HCT116 (cell line): Measurements from ENCODE around the gene SRP19. TPM values are rescaled to one million over a fixed set of nuclear protein-coding genes. Genes with fewer than 3 reads are reported as not detected.

ENCODE experiments used
- ATAC-seq: fragments of 200-7000 bp; cut with Tn5 transposase; 2 replicates; pipeline ENCODE4 v1.9.1; 2020; ENCODE audit warnings: mild to moderate bottlenecking, moderate library complexity
- BruUV-seq: library from RNA; stranded (reverse); fragments of 400-500 nt; replicated peaks from 2 replicates; lab custom pipeline; 2021; lab: Mats Ljungman, UMichigan
- CTCF ChIA-PET: fragments of 300-600 bp; sonication (Branson Sonifier 250); formaldehyde crosslinking; loops from one replicate; lab custom pipeline; 2021; ENCODE audit warnings: antibody characterized with exemption; lab: Charles Lee
- POLR2A ChIA-PET: fragments of 300-600, 350-600 bp; sonication (Branson Sonifier 250); formaldehyde crosslinking; loops from one replicate; lab custom pipeline; 2021; ENCODE audit warnings: antibody characterized with exemption; lab: Charles Lee
- RAD21 ChIA-PET, 2 experiments: fragments of 300-600 bp; sonication (Branson Sonifier 250); formaldehyde crosslinking; loops; one replicate each; lab custom pipeline; 2023; ENCODE audit warnings: low total read pairs in 2 of 2; ENCODE audit not compliant: uncharacterized antibody in 2 of 2, unreplicated experiment in 2 of 2, low non-redundant PET in 1 of 2; lab: Charles Lee
- DNase-seq: peaks from one replicate; pipeline ENCODE4 v3.0.0-alpha.2; 2010; ENCODE audit warnings: low read depth, low spot score
- H2AFZ ChIP-seq: fragments of 200-600 bp; shearing (Covaris generic), sonication (generic); 2 replicates; pipeline ENCODE4 v1.6.1; 2017; ENCODE audit warnings: low read depth, mixed run types, mixed read lengths, antibody characterized with exemption, low read length; ENCODE audit not compliant: poor library complexity, severe bottlenecking
- H3K27ac ChIP-seq: 2 replicates; pipeline ENCODE4 v1.5.1; 2012; ENCODE audit warnings: low read depth, low read length
- H3K27me3 ChIP-seq: fragments of 200-600 bp; sonication (generic); 2 replicates; pipeline ENCODE4 v1.6.1; 2016; ENCODE audit warnings: mixed run types, low read length, mixed read lengths; ENCODE audit not compliant: insufficient read depth
- H3K36me3 ChIP-seq, 2 experiments: fragments of 200-500 bp in 1 of 2; fragments of 200-600 bp in 1 of 2; sonication (Bioruptor generic) in 1 of 2; sonication (generic) in 1 of 2; 2 replicates each; pipeline versions ENCODE4 v1.5.1 to v1.6.1; 2014 to 2016; ENCODE audit warnings: low read length in 2 of 2, inconsistent platforms in 1 of 2, mixed read lengths in 1 of 2, mixed run types in 1 of 2; ENCODE audit not compliant: insufficient read depth in 2 of 2, control insufficient read depth in 1 of 2
- H3K4me1 ChIP-seq, 2 experiments: fragments of 200-600 bp in 1 of 2; sonication (generic) in 1 of 2; 2 replicates each; pipeline versions ENCODE4 v1.5.1 to v1.6.1; 2012 to 2017; ENCODE audit warnings: low read length in 2 of 2, inconsistent platforms in 1 of 2, mild to moderate bottlenecking in 1 of 2, mixed read lengths in 1 of 2, mixed run types in 1 of 2, moderate library complexity in 1 of 2; ENCODE audit not compliant: insufficient read depth in 2 of 2, control insufficient read depth in 1 of 2
- H3K4me2 ChIP-seq: fragments of 200-600 bp; sonication (generic); 2 replicates; pipeline ENCODE4 v1.6.1; 2017; ENCODE audit warnings: mixed run types, low read length, mixed read lengths
- H3K4me3 ChIP-seq, 2 experiments: fragments of 200-600 bp in 1 of 2; sonication (generic) in 1 of 2; replicated peaks in 1 of 2; 2 replicates each; pipeline ENCODE4 v1.5.1; 2011 to 2016; ENCODE audit warnings: low read length in 2 of 2, control low read depth in 1 of 2, low read depth in 1 of 2, mild to moderate bottlenecking in 1 of 2, mixed read lengths in 1 of 2, mixed run types in 1 of 2
- H3K79me2 ChIP-seq: fragments of 200-600 bp; sonication (generic); 2 replicates; pipeline ENCODE4 v1.6.1; 2017; ENCODE audit warnings: mild to moderate bottlenecking, mixed run types, low read length, moderate library complexity, mixed read lengths; ENCODE audit not compliant: insufficient read depth
- H3K9ac ChIP-seq: fragments of 200-600 bp; sonication (generic); 2 replicates; pipeline ENCODE4 v1.6.1; 2016; ENCODE audit warnings: low read length, mixed read lengths
- H3K9me2 ChIP-seq: fragments of 200-600 bp; sonication (generic), shearing (Covaris generic); 2 replicates; pipeline ENCODE4 v1.6.1; 2017; ENCODE audit warnings: mixed run types, mild to moderate bottlenecking, moderate library complexity; ENCODE audit not compliant: insufficient read depth
- H3K9me3 ChIP-seq, 2 experiments: fragments of 200-500 bp in 1 of 2; fragments of 200-600 bp in 1 of 2; sonication (Bioruptor generic) in 1 of 2; sonication (generic) in 1 of 2; 2 replicates each; pipeline ENCODE4 v1.6.1; 2014 to 2017; ENCODE audit warnings: low read length in 2 of 2, mixed read lengths in 2 of 2, inconsistent platforms in 1 of 2, low read depth in 1 of 2, mild to moderate bottlenecking in 1 of 2, mixed run types in 1 of 2, moderate library complexity in 1 of 2; ENCODE audit not compliant: control insufficient read depth in 1 of 2, insufficient read depth in 1 of 2
- H4K20me1 ChIP-seq: fragments of 200-600 bp; sonication (generic), shearing (Covaris generic); 2 replicates; pipeline ENCODE4 v1.6.1; 2017; ENCODE audit warnings: mixed run types, mild to moderate bottlenecking, moderate library complexity; ENCODE audit not compliant: insufficient read depth
- EGR1 ChIP-seq: IDR thresholded peaks from 2 replicates; pipeline ENCODE4 v1.6.1; 2012; ENCODE audit warnings: low read depth
- EZH2phosphoT487 ChIP-seq: fragments of 200-600 bp; IDR thresholded peaks from 2 replicates; pipeline ENCODE4 v1.6.1; 2018; ENCODE audit warnings: antibody characterized with exemption, borderline replicate concordance
- FOSL1 ChIP-seq: IDR thresholded peaks from 2 replicates; pipeline ENCODE4 v1.6.1; 2012; ENCODE audit warnings: low read depth
- JUND ChIP-seq: IDR thresholded peaks from 2 replicates; pipeline ENCODE4 v1.6.1; 2012
- POLR2A ChIP-seq: IDR thresholded peaks from 2 replicates; pipeline ENCODE4 v1.7.0; 2011; ENCODE audit warnings: borderline replicate concordance; ENCODE audit not compliant: insufficient read depth, insufficient read length; ENCODE audit errors: extremely low read depth
- POLR2AphosphoS5 ChIP-seq: IDR thresholded peaks from 2 replicates; pipeline ENCODE4 v1.6.1; 2011; ENCODE audit warnings: mild to moderate bottlenecking, low read depth, low read length, moderate library complexity
- SIN3A ChIP-seq: IDR thresholded peaks from 2 replicates; pipeline ENCODE4 v1.6.1; 2012; ENCODE audit warnings: low read depth
- ZFX ChIP-seq: fragments of 450-650 bp; IDR thresholded peaks from 2 replicates; pipeline ENCODE4 v1.6.1; 2017
- ZNF274 ChIP-seq: fragments of 200-500 bp; sonication (Bioruptor generic); IDR thresholded peaks from 2 replicates; pipeline ENCODE4 v1.6.1; 2014; ENCODE audit warnings: mild to moderate bottlenecking, low read depth, low read length, inconsistent platforms
- intact Hi-C: fragments of 100-400 bp; cut with micrococcal nuclease; formaldehyde crosslinking; loops from 2 replicates; pipeline ENCODE4 v1.10.0; 2022
- total RNA-seq: library from RNA; stranded (reverse); gene quantifications from one replicate; pipeline ENCODE4 v1.2.1, GENCODE V29; 2021; ENCODE audit not compliant: unreplicated experiment
- TF ChIP-seq, protein P1 (sequence below): IDR thresholded peaks from 2 replicates; pipeline ENCODE4 v1.6.1; 2012; ENCODE audit warnings: low read depth
- TF ChIP-seq, protein P2 (sequence below): IDR thresholded peaks from 2 replicates; pipeline ENCODE4 v1.6.1; 2011; ENCODE audit warnings: mild to moderate bottlenecking, low read length, moderate library complexity; ENCODE audit not compliant: insufficient replicate concordance; ENCODE audit errors: extremely low read depth
- TF ChIP-seq, protein P3 (sequence below): IDR thresholded peaks from 2 replicates; pipeline ENCODE4 v1.6.1; 2012
- TF ChIP-seq, protein P4 (sequence below), 3 experiments: fragments of 200-600 bp in 1 of 3; sonication (generic) in 1 of 3; IDR thresholded peaks in 2 of 3; conservative IDR thresholded peaks in 1 of 3; 2 replicates each; pipeline ENCODE4 v1.5.1; 2012 to 2017; ENCODE audit warnings: low read depth in 2 of 3, low read length in 2 of 3, antibody characterized with exemption in 1 of 3, borderline replicate concordance in 1 of 3, control low read depth in 1 of 3, mild to moderate bottlenecking in 1 of 3, mixed read lengths in 1 of 3, mixed run types in 1 of 3, moderate library complexity in 1 of 3; ENCODE audit not compliant: insufficient read depth in 1 of 3

The SRP19 gene
- total RNA-seq, 1 experiment from 2014 or later = 45.3 TPM

DNA sequence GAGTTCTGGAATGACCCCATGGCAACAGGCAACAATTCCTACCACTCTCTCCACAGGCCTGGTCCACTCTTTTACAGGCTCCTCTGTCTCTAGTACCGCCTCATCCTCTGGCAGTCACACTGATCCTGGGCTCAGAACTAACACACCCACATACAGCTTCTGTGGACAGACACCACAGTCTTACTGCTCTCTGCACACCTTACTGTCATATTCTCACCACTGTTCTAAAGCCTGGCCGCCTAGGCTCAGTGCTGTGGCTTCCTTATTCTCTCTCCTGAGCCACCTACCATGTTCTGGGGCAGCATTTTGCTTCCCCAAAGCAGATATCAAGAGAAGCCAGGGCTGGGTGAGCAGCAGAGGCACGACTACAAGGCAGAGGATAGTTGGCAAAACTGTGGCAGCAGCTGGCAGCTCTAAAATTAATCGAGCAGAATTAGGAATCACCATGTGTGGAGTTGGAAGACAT is 46.1 kb downstream of the SRP19 start (continued):
- TF ChIP-seq ZFX (no peak), FOSL1 (no peak), JUND (no peak), POLR2AphosphoS5 (no peak), EZH2phosphoT487 (no peak)
- TF ChIP-seq, protein P1, sequence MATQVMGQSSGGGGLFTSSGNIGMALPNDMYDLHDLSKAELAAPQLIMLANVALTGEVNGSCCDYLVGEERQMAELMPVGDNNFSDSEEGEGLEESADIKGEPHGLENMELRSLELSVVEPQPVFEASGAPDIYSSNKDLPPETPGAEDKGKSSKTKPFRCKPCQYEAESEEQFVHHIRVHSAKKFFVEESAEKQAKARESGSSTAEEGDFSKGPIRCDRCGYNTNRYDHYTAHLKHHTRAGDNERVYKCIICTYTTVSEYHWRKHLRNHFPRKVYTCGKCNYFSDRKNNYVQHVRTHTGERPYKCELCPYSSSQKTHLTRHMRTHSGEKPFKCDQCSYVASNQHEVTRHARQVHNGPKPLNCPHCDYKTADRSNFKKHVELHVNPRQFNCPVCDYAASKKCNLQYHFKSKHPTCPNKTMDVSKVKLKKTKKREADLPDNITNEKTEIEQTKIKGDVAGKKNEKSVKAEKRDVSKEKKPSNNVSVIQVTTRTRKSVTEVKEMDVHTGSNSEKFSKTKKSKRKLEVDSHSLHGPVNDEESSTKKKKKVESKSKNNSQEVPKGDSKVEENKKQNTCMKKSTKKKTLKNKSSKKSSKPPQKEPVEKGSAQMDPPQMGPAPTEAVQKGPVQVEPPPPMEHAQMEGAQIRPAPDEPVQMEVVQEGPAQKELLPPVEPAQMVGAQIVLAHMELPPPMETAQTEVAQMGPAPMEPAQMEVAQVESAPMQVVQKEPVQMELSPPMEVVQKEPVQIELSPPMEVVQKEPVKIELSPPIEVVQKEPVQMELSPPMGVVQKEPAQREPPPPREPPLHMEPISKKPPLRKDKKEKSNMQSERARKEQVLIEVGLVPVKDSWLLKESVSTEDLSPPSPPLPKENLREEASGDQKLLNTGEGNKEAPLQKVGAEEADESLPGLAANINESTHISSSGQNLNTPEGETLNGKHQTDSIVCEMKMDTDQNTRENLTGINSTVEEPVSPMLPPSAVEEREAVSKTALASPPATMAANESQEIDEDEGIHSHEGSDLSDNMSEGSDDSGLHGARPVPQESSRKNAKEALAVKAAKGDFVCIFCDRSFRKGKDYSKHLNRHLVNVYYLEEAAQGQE = no peak
- TF ChIP-seq, protein P2, sequence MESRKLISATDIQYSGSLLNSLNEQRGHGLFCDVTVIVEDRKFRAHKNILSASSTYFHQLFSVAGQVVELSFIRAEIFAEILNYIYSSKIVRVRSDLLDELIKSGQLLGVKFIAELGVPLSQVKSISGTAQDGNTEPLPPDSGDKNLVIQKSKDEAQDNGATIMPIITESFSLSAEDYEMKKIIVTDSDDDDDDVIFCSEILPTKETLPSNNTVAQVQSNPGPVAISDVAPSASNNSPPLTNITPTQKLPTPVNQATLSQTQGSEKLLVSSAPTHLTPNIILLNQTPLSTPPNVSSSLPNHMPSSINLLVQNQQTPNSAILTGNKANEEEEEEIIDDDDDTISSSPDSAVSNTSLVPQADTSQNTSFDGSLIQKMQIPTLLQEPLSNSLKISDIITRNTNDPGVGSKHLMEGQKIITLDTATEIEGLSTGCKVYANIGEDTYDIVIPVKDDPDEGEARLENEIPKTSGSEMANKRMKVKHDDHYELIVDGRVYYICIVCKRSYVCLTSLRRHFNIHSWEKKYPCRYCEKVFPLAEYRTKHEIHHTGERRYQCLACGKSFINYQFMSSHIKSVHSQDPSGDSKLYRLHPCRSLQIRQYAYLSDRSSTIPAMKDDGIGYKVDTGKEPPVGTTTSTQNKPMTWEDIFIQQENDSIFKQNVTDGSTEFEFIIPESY = no peak

DNA sequence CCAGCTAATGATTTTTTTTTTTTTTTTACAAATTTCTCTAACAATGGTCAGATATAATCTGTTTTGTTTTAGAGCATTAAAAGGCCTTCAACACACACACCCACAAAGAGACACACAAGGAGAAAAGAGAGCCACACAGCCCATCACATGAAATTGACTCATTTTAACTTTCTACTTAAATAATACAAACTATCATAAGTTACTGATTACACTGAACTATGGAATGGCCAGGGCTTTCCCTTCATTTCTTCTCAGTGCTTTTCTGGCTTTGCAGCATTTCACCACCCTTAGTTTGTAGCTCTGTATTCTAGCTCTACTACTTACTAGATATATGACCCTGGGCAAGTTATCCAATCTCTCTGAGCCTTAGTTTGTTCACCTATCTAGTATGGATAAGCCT is 47.8 kb downstream of the SRP19 start:
- intact Hi-C loops = no loop called here
- Histone ChIP-seq H3K4me1 (no peaks in the 10 kb centered on the region), H3K9me3 (no peaks in the 10 kb centered on the region)
- TF ChIP-seq ZNF274 (no peak), SIN3A (no peak), POLR2AphosphoS5 (no peak), FOSL1 (no peak), EGR1 (no peak), POLR2A (no peak)
- TF ChIP-seq, protein P3, sequence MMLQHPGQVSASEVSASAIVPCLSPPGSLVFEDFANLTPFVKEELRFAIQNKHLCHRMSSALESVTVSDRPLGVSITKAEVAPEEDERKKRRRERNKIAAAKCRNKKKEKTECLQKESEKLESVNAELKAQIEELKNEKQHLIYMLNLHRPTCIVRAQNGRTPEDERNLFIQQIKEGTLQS = no peak
- TF ChIP-seq, protein P1 = no peak
- TF ChIP-seq, protein P4, sequence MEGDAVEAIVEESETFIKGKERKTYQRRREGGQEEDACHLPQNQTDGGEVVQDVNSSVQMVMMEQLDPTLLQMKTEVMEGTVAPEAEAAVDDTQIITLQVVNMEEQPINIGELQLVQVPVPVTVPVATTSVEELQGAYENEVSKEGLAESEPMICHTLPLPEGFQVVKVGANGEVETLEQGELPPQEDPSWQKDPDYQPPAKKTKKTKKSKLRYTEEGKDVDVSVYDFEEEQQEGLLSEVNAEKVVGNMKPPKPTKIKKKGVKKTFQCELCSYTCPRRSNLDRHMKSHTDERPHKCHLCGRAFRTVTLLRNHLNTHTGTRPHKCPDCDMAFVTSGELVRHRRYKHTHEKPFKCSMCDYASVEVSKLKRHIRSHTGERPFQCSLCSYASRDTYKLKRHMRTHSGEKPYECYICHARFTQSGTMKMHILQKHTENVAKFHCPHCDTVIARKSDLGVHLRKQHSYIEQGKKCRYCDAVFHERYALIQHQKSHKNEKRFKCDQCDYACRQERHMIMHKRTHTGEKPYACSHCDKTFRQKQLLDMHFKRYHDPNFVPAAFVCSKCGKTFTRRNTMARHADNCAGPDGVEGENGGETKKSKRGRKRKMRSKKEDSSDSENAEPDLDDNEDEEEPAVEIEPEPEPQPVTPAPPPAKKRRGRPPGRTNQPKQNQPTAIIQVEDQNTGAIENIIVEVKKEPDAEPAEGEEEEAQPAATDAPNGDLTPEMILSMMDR (IDR thresholded peaks at IDR 0.05 in 2 of 3, conservative IDR thresholded peaks at IDR 0.05 in 1 of 3; ENCODE audit: borderline replicate concordance in 1 of 3, insufficient read depth in 1 of 3, low read depth in 2 of 3, low read length in 2 of 3) = no peak
- TF ChIP-seq, all 23 proteins: peak for 0
- H3K9me2 ChIP-seq = no peaks in the 10 kb centered on the region
- no peak overlapping the region for H3K4me2 ChIP-seq
- H3K27me3 ChIP-seq = no peaks in the 10 kb centered on the region
- no peak overlapping the region for H3K9ac ChIP-seq
- ChIA-PET POLR2A (no interaction called here), RAD21 (no interaction called here), CTCF (no interaction called here)
- H3K79me2 ChIP-seq = peaks cover 55% of the 10 kb centered on the region
- no peak for DNase-seq
- peaks cover 7 to 11% of the 10 kb centered on the region in 2 experiments; a peak in 2 of 4 replicates for H3K36me3 ChIP-seq
- no peak overlapping the region for H3K27ac ChIP-seq
- H2AFZ ChIP-seq = no peak overlapping the region
- no peak for ATAC-seq
- BruUV-seq = no TSS peak
- no peaks in the 10 kb centered on the region for H4K20me1 ChIP-seq
- H3K4me3 ChIP-seq = no peak overlapping the region
